Activated gamma-delta T cell (primary cell): ENCODE measurements around the gene STARD10.
"Not testable (repeated sequence)": the region's sequence is repeated elsewhere in the genome, so short reads cannot be mapped to it uniquely, and the experiment has no call there.

Source experiments
- DNase-seq: peaks from one replicate; lab custom pipeline; 2025; lab: John Stamatoyannopoulos, UW
- total RNA-seq, 2 donors: gene quantifications; one replicate each; lab custom pipeline; 2026; lab: John Stamatoyannopoulos, UW

STARD10 gene, protein sequence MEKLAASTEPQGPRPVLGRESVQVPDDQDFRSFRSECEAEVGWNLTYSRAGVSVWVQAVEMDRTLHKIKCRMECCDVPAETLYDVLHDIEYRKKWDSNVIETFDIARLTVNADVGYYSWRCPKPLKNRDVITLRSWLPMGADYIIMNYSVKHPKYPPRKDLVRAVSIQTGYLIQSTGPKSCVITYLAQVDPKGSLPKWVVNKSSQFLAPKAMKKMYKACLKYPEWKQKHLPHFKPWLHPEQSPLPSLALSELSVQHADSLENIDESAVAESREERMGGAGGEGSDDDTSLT
- 7.5 to 10.5 reads per million in 2 donors for total RNA-seq

DNA sequence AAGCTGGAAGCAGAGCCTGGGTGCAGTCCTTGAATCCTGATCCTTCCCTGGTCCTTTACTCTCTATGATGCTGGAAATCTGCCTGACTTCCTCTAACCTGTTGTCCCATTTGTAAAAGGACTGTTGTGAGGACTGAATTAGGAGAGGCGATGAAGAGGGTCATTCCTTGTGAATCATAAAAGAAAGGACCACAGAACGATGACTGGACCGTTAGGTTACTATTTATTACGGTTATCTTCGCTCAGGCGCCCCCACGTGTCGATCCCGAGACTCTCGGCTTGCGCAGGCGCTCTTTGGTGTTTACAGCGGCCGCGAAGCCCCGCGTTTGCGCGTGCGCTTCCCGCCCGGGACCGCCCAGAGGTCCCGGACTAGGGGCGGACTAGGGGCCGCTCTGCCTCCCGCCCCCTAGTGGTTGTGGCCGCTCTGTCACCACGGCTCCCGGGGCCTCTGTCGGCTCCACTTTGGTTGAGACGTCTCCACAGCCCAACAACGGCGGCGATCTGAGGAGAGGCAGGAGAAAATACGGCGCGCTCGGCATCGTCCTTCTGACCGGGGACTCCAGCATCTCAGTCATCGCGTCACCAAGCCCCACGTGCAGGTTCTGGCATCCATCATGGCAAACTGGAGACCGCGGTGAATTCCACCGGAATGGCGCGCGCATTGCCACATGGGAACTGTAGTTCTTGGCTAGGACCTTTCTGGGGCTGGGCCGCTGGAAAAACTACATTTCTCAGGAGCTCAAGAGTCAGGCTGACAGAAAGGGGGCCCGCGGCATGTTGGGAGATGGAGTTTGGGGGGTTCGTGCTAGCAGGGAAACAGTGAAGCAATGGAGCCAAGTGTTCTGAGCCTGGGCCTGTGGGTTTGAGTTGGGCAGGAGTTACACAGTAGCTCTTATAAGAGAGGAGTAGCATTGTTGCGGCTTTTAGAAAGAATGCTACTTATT, at the start of gene STARD10:
STARD10 (minus strand) TSS at position 623 of the 943 bp plus-strand sequence. CDS start 12,866 bp downstream, outside the sequence.
- DNase-seq, result peak; percentile 83

DNA sequence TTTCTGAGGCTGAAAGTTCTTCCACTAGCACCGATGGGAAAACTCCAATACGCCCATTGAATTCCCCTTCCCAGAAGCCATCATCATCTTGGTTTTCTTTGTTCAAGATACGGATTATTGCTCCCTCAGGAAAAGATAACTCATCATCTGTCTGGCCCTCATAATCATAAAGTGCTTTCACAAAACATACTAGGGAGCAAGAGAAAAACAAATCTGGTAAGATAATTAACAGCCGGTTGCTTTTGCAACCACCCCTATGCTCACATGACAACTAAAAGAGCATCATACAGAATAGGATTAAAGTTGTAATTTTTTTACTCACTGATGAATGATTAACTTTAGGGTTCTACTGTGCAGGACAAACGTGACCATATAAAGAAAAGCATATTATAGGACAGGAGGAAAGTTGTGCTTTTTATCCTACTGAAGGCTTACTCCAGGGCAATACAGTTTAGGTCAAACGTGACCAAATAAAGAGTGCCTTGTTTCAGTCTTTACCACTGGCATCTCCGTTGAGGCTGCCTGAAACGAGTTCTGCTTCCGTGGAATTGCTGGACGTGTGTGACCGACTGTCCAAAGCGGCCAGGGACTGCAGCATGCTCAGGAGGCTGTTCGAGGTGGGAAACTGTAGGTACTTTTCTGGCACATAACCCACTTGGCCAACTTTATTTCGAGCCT, 48.9 kb upstream of the STARD10 start:
- no peak for DNase-seq

DNA sequence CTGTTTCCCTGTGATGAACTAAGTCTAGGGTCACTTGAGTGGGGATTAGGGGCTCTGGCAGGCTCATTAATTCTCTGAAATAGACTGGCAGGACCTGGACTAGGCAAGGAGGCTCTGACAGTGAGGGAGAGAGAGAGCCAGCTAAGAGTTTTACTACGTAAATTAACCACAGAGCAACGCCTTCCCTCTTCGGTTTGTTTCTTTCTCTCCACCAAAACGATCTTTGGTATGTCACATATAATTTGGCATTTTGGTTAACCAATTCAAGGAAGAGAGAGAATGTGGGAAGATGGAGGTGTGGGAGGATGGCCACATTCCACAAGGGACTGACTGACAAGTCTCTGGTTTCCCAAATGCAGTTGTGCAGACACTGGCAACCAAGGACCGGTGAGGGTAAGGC, 48.3 kb upstream of the STARD10 start:
- DNase-seq, result no peak

DNA sequence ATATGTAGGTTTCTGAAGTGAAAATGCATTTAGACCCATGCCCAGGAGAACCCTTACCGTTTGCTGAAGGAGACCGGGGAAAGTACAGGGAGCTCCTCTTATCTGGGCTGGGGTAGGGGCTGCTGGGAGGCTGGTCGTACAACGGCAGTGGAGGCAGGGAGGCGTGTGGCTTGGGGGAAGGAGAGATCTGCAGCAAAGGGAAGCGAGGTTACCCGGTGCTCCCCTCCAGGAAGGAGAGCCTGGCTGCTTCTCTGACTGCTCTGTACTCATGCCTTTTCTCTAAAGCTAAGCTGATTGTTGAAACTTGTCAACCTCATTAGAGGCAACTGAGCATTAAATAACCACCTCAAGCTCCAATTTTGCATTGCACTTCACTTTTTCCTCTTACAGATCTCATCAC, 47.5 kb upstream of the STARD10 start:
- no peak for DNase-seq

DNA sequence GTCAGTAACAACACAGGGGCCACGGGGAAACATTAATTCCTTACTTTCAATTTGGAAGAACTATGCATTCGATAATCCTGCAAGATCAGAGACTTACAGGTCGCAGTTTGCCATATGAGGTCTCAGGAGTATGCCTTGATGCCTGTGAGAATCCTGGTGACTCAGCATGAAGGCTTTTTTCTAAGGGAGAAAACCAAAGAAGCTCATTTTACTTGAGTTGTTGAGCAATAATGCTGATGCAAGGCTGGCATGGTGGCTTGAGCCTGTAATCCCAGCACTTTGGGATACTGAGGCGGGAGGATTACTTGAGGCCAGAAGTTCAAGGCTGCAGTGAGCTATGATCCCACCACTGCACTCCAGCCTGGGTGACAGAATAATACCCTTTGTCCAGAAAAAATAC, 46.9 kb upstream of the STARD10 start:
- no peak for DNase-seq

DNA sequence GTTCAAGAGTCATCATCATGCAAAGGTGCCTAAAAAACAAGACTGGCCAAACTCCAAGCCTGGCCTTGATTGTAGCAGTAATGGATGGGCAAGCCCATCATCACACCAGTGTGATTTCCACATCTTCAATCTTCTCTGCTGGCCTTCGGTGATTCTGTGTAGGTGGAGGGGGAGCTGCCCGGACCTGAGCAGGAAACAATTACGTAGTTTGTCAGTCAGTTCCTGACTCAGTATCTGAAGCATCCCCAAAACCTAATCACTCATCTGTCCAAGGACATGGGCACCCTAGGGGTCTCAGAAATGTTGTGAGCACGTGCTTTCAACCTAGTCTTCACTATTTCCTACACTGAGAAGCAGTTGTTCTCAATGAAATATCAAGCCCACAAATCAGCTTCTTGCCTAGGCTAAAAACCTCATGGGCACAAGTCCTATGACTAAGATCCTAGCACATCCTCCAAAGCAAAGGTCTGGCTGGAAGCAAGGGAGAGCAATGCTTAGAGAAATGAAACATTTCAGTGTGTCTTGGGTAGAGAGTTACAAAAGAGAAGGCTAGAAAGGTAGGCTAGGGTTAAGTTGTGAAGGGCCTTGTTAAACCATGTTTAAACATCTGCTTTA, 45.0 kb upstream of the STARD10 start:
- no peak for DNase-seq

DNA sequence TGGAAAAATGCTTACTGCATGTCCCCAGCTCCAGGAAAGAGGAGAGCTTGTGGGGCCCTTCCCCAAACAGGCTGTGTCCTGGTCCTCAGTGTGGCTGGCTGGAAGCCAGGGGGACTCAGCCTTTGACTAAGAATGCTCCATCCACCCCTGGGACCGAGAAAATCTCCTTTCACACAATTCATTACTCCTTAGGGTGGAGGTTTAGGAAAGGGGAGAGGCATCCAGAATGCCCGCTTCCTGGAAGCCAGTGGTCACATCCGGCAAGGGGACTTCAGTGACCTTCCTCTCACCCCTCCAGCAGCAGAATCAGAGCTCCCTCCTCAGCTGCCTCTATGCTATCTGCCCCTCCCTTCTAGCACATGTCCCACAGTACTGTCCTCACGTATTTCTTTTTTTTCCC, 42.3 kb upstream of the STARD10 start:
- no peak for DNase-seq

DNA sequence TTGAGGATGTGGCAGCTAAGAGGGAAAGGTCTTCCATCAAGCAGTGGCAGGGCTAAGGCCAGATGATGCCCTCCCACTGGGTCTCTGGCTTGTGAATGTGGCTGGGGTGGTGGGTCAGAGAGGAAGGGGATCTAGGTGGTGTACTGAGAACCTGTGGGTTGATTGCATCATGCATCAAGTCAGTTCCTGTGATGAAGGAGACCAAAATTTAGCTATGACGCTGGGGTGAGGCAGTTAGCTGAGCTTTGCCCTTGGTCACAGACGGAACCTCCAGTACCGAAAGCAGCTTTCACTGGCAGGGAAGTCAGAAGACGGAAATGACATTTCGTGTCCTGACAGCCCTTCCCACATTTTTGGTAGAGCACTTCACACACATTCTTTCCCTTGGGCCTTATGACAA, 41.1 kb upstream of the STARD10 start:
- no peak for DNase-seq

DNA sequence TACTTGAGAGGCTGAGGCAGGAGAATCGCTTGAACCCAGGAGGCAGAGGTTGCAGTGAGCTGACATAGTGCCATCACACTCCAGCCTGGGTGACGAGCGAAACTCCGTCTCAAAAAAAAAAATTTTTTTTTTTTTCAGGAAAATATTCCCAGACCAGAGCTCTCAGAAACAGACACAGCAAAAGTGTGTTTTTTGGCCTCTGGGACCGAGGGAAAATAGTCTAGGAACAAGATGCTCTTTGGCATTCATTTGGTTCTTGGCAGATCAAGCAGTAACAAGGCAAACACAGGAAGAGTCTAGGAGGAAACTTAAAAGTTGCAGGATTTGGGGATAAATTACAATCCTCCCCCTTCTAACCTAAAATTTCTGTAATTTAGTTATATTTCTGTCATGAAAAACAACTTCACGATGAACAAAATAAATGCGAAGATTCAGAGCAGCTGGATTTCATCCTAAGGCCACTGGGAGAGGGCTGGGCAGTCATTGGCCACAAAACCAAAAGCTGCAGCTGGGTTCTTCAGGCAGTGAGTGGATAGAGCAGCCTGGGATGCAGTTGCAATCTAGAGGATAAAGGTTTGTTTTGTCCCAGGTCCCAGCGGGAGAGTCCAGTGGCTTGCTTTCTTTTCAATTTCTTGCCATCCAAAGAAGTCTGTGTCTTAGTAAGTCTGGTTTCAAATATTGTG, 40.1 kb upstream of the STARD10 start:
- DNase-seq, result no peak

DNA sequence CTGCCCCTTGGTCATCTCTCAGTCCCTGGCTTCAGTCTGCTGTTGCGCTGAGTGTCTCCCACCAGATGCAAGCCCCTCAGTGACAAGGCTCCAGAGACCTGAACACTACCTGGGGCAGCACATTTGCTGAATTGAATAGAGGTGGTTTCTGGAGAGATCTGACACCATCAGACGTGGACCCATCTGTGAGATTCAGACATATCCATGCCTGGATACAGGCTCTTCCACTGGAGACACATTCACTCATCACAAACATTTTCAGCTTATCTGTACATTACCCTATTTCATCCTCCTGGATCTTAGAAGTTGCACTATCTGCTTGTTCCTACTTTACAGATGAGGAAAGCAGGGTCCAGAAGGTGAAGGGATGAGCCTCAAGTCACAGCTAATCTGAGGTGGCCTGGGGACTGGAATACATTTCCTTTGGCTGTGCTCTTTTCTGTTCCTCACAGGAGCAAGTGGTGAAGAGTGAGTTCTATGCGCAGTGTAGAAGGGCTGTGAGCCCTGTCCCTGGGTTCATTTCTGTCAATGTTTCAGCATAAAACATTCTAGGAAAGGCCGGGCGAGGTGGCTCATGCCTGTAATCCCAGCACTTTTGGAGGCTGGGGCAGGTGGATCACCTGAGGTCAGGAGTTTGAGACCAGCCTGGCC, 39.4 kb upstream of the STARD10 start:
- DNase-seq, result no peak

DNA sequence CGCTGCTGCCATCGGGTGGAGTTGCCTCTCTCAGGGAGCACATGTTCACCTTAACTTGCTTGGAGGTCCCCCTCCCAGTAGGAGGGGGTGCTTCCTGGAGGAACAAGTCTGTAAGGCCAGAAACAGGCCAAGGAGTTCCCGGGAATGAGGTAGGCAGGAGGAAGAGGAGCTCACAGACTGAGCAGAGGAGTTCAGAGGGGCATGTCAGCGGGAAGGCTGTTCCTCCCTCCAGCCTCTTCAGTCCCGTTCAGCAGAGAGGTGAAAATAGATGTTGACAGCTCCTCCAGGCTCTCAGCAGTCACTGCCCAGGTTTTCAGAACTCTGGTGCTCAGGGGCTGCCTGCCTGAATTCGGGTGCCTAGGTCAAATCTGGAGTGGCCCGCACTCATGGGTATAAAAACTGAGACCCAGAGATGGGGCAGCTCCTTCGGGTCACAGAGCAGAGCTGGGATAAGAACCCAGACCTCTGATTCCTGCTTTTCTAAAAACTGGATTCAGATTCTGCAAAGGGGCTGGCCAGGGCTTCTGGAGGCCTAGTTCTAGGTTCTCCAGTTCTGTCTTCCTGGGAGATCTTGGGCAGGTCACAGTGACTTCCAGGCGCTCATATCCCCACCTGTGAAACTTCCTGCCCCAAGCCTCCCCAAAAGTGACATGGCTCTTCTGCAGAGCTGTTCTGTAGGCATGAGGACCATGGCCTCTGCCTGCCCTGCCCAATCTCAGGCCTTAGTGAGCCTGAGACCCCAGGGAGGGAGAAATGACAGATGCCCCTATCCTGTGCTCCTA, 38.6 kb upstream of the STARD10 start:
- no peak for DNase-seq

DNA sequence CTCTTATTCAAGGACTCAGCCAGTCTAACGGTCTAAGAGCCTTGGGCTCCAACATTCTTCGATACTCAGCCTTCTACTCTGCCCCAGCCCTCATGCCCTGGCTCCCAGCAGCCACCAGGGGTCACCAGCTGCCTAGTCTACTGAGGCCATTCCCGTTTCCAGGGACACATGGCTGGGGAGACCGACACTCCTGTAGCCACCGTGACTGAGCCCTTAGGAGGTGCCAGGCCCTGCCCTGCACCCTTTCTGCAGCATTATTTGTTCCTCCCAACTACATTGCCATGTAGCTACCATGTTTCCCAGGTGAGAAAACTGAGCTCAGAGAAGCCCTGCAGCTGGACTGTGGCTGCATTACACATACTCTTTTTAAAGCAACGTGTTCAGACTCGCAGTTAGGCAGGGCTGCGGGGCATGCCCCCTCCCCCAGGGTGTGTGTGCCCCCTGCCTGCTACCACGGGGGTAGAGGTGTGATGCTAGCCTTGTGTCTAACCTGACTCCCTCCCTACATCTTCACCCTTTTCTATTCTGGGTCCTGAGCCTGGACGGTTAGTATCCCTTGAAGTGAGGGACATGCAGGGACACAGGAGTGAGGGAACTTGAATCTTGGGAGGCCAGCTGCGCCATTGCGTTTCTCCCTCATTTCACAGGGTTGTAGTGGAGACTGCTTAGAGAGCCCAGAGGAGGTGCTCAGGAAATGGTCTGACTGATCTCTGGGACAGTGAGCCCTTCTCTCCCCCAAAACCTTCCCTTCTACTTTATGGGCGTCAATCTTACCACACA, 37.9 kb upstream of the STARD10 start:
- no peak for DNase-seq

DNA sequence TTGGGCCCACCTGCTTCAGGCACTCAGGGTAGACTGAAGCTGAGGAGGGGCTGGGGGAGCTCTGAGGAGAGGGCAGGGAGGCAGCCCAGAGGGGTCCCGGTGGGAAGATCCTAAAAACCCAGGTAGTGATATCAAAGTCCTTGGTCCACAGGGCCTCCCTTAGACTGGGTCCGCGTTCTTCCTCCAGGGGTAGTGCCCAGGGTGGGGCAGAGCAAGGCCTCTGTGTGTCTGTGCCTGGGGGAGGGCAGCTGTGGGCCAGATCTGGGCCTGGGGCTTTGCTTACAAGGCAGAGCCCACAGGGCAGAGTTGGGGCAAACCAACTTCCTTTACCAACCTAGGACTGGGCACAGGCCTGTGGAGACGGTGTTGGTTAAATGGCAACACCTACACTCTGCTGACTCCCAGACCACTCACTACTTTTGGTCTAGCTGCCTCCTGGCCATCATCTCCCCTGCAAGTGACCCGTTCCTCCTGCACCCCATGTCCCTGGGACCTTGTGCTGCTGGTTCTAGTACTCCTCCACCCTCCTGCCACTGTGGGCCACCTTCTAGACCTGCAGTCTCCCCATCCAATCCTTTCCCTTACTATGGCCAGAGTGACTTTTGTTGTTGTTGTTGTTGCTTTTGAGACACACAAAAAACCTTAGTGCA, 36.2 kb upstream of the STARD10 start:
- DNase-seq, result no peak

DNA sequence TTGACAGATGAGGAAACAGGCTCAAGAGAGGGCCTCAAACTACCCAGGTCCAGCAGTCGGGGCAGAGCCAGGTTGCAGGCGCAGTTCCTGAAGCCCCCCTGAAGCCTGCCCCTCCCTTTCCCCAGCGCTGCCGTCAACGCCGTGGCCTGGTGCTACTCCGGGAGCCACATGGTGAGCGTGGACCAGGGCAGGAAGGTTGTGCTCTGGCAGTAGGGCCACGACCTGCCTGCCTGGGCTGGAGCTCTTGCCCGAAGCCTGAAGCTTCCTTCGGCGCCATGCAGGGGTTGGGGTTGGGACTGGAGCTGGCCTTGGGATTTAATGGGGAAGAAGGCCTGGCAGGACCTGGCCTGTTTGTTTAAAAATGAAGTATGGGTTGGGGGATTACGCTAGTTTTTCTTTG, 35.3 kb upstream of the STARD10 start:
- no peak for DNase-seq

DNA sequence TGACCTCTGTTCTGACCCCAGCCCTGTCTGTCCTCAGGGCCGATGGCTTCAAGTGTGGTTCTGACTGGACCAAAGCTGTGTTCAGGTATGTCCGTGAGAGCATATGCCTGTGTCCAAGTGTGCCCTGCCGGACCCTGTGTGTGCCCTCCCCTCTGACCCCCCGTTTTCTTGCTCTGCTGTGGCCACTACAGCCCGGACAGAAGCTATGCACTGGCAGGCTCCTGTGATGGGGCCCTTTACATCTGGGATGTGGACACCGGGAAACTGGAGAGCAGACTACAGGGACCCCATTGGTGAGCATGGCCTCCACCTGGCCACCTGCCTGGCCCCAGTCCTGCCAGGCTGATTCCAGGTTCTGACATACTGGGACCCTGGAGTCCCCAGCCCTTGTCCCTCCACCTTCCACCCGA, 34.9 kb upstream of the STARD10 start:
- DNase-seq, result no peak

DNA sequence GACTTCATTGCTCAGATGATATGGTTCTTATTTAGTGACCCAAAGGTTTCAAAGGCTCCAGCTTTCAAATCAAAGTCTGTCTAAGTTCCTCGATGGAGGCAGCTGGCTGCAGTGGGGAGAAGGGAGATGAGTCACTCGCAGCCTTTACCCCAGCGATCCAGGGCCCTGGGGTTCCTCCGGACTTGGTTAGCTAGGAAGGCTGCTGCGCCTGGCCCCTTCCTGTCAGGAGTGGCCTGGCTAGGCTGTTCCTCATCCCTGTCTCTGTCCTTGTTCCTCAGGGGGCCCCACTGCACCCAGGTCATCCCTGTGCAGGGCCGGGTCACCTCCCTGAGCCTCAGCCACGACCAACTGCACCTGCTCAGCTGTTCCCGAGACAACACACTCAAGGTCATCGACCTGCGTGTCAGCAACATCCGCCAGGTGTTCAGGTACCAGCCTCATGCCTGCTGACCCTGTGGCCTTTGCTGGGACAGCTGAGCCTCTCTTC, 34.3 kb upstream of the STARD10 start:
- no peak for DNase-seq

DNA sequence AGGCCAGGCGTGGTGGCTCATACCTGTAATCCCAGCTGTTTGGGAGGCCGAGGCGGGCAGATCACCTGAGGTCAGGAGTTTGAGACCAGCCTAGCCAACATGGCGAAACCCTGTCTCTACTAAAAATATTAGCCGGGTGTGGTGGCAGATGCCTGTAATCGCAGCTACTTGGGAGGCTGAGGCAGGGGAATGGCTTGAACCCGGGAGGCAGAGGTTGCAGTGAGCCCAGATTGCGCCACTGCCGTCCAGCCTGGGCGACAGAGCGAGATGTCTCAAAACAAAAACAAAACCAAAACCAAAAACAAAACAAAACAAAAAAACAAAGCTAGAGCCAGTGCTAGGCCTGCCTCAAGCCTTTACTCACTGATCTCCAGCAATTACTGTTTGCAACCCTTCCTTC, 33.8 kb upstream of the STARD10 start:
- DNase-seq, result not testable (repeated sequence)

DNA sequence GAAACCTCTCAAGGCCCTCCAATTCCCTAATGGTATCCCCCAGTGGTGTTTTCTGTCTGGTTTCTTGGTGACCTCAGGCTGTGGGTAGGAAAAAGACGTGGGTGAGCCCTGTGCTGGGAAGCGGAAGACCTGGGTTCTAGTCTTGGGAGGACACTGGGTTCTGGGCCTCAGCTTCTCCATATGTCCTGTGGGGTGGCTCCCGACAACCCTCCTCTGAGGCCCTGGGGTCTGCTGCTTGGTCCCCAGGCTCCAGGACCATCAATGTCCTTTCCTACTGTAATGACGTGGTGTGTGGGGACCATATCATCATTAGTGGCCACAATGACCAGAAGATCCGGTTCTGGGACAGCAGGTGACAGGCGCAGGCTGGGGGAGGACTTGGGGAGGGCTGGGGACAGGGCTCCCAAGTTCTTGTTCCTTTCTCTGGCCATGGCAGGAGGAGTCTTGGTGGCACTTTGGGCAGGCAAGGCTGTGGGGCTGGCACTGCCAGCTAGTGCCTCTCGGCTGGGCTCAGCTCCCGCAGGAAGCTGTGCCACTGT, 33.2 kb upstream of the STARD10 start:
- no peak for DNase-seq
